K562 (cell line): ENCODE data around the gene RPL36AL. TPM values are rescaled to one million over a fixed set of nuclear protein-coding genes. Genes with fewer than 3 reads are reported as not detected.

Experiments used
- USF1 ChIP-seq: sonication (generic); formaldehyde crosslinking; IDR thresholded peaks from 2 replicates; pipeline ENCODE4 v1.9.0; 2022; ENCODE audit warnings: mild to moderate bottlenecking, missing genetic modification reagents
- ZNF318 ChIP-seq, 2 experiments: fragments of 450-650 bp; IDR thresholded peaks; 2 replicates each; pipeline ENCODE4 v1.6.1; 2016; ENCODE audit warnings: mild to moderate bottlenecking in 2 of 2, borderline replicate concordance in 1 of 2, low read depth in 1 of 2, moderate library complexity in 1 of 2
- polyA plus RNA-seq, 8 experiments: library from polyadenylated mRNA; depleted of rRNA in 4 of 8; stranded (reverse) in 5 of 8; unstranded in 3 of 8; fragments of >200 nt; fragmentation: Nextera tagmentation in 2 of 8; fragmentation: Illumina TruSeq in 1 of 8; extraction: Ambion mirVana in 2 of 8; extraction: Trizol in 1 of 8; gene quantifications; 2 replicates each; pipeline versions ENCODE4 v1.2.1 to v1.2.3, GENCODE V29; 2011 to 2014; ENCODE audit warnings: inconsistent platforms in 1 of 8, missing spikeins in 1 of 8
- total RNA-seq, 7 experiments: library from RNA; depleted of rRNA in 6 of 7; stranded (reverse); fragments of >200 nt in 6 of 7; fragmentation: Illumina TruSeq in 2 of 7; extraction: Trizol in 2 of 7; gene quantifications; 2 replicates each; pipeline versions ENCODE4 v1.2.1 to v1.2.3, GENCODE V29; 2011 to 2021; ENCODE audit warnings: low replicate concordance in 1 of 7
- TF ChIP-seq, protein P1 (sequence below): fragments of 250-450 bp; sonication (Bioruptor Pico); IDR thresholded peaks from 2 replicates; pipeline ENCODE4 v1.9.0; 2021; ENCODE audit warnings: mild to moderate bottlenecking

The RPL36AL gene
- total and polyA plus RNA-seq, 9 of the 15 experiments (the other 6 are each of a cell fraction or from before 2014, with no cell fraction given), result 146 to 674 (median 360) TPM

GRCh38 chr14:49598189-49598484 is 22.3 kb downstream of the RPL36AL start (continued):
- TF ChIP-seq ZNF318 (IDR thresholded peaks at IDR 0.05; ENCODE audit: borderline replicate concordance in 1 of 2, low read depth in 1 of 2), result no peak
- no peak for TF ChIP-seq USF1 (CRISPR knock-in tag)
- TF ChIP-seq, protein P1, sequence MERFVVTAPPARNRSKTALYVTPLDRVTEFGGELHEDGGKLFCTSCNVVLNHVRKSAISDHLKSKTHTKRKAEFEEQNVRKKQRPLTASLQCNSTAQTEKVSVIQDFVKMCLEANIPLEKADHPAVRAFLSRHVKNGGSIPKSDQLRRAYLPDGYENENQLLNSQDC (CRISPR knock-in tag), result no peak
- TF ChIP-seq, all 486 proteins: peak for 3
